ENCODE data around the gene MEI4. TPM values are rescaled to one million over a fixed set of nuclear protein-coding genes. Genes with fewer than 3 reads are reported as not detected.

MEI4 gene
- total and polyA plus RNA-seq, 2 of the 4 experiments (the other 2 are of a cell fraction) = not detected

DNA sequence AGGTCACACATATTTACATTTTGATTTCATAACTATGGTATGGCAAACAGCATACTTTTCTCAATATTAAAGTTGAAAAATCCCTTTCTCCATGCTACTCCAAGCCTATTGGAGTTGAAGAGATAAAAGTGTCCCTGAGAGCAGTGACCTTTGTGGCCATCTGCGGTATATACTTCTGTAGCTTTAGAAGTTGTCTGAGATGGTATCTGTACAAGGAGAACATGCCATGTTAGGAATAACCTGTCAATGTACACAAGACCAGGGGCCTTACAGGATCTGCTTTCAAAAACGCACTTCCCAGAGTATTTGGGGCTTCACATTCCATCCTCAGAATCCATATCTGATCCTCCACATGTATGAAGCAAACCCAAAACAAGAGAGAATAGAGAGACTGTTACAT lies 226.7 kb downstream of the MEI4 start:
- POLR2A ChIA-PET (ENCODE audit: unreplicated experiment) = no interaction called here
- Histone ChIP-seq H3K4me1 (ENCODE audit: control insufficient read depth, insufficient read depth, low read length) (no peaks in the 10 kb centered on the region), H3K4ac (ENCODE audit: low read depth, low read length) (no peak overlapping the region), H2AK5ac (ENCODE audit: low read depth, low read length) (no peak overlapping the region), H3K18ac (ENCODE audit: low read depth, low read length) (no peak overlapping the region), H3K79me1 (ENCODE audit: low read depth in 1 of 2, low read length in 2 of 2) (no peaks in the 10 kb centered on the region), H3K27ac (ENCODE audit: insufficient read depth, low read length) (no peak overlapping the region), H3K4me3 (ENCODE audit: insufficient read depth, low read depth, low read length) (no peak overlapping the region), H2BK120ac (ENCODE audit: low read depth, low read length) (no peak overlapping the region), H2AK9ac (replicated peaks; ENCODE audit: low read depth, low read length, poor library complexity) (no peak overlapping the region), H3K4me2 (ENCODE audit: low read depth, low read length) (no peak overlapping the region), H2BK5ac (ENCODE audit: low read depth, low read length, poor library complexity, severe bottlenecking) (no peak overlapping the region), H3K9me3 (ENCODE audit: control insufficient read depth, insufficient read depth, low read length) (no peaks in the 10 kb centered on the region), H2AFZ (replicated peaks; ENCODE audit: low read length, poor library complexity) (no peak overlapping the region), H3K14ac (replicated peaks; ENCODE audit: low read depth, low read length) (no peak overlapping the region), H2BK15ac (ENCODE audit: low read depth, low read length) (no peak overlapping the region), H4K91ac (ENCODE audit: insufficient read depth, low read depth, low read length) (no peak overlapping the region), H4K5ac (ENCODE audit: low read depth, low read length) (no peak overlapping the region), H4K20me1 (ENCODE audit: insufficient read depth, low read length) (no peaks in the 10 kb centered on the region), H3K9me1 (ENCODE audit: insufficient read depth, low read length) (no peaks in the 10 kb centered on the region), H4K8ac (ENCODE audit: low read depth in 2 of 2, low read length in 2 of 2) (no peak overlapping the region), H2BK20ac (ENCODE audit: low read depth, low read length) (no peak overlapping the region), H3K27me3 (ENCODE audit: control insufficient read depth, insufficient read depth, low read length) (no peaks in the 10 kb centered on the region), H3K36me3 (ENCODE audit: control insufficient read depth, insufficient read depth, low read length) (no peaks in the 10 kb centered on the region), H3K9ac (ENCODE audit: low read depth, low read length) (no peak overlapping the region), H3K23ac (ENCODE audit: low read depth, low read length) (no peak overlapping the region), H3K56ac (ENCODE audit: extremely low read depth, insufficient read depth, low read length) (no peak overlapping the region)
- no CpG with 5 or more reads among the region's 2 CpGs for WGBS, 2 experiments (ENCODE audit: extremely low coverage in 2 of 2, insufficient read length in 1 of 2)
- no peak for DNase-seq
- ATAC-seq (ENCODE audit: low read depth) = no peak
- TF ChIP-seq CEBPB (IDR thresholded peaks at IDR 0.05; ENCODE audit: low read depth, low read length) (no peak), RAD21 (IDR thresholded peaks at IDR 0.05; ENCODE audit: low read length) (no peak)
- intact Hi-C loops (cut with micrococcal nuclease) = no loop called here
- CTCF ChIA-PET = no interaction called here
- BruUV-seq (replicated peaks) = no TSS peak
- dilution Hi-C loops (cut with HindIII; ENCODE audit: low sequenced_read_pairs, unreplicated experiment) = no loop called here
- in situ Hi-C loops (cut with MboI; ENCODE audit: low sequenced_read_pairs) = no loop called here
